A673 (cell line): ENCODE data around the gene SRSF9. TPM values are rescaled to one million over a fixed set of nuclear protein-coding genes. Genes with fewer than 3 reads are reported as not detected.

Experiments
- BruUV-seq: library from RNA; stranded (reverse); fragments of 400-500 nt; replicated peaks from 2 replicates; lab custom pipeline; 2021; lab: Mats Ljungman, UMichigan
- CTCF ChIA-PET: fragments of 300-600 bp; sonication (Branson Sonifier 250); formaldehyde crosslinking; loops from one replicate; lab custom pipeline; 2022; ENCODE audit warnings: antibody characterized with exemption; lab: Charles Lee
- POLR2A ChIA-PET: fragments of 300-600 bp; sonication (Branson Sonifier 250); formaldehyde crosslinking; loops from one replicate; lab custom pipeline; 2022; ENCODE audit warnings: antibody characterized with exemption; ENCODE audit not compliant: low non-redundant PET; lab: Charles Lee
- DNase-seq: peaks from one replicate; pipeline ENCODE4 v3.0.0-alpha.2; 2015; ENCODE audit warnings: low spot score
- H3K27ac ChIP-seq: fragments of 200-600 bp; sonication (generic); 2 replicates; pipeline ENCODE4 v1.5.1; 2016; ENCODE audit warnings: mixed run types, low read depth, mild to moderate bottlenecking, mixed read lengths, antibody characterized with exemption, low read length; ENCODE audit not compliant: poor library complexity, severe bottlenecking
- H3K27me3 ChIP-seq: fragments of 200-600 bp; sonication (generic); replicated peaks from 2 replicates; pipeline ENCODE4 v1.6.1; 2017; ENCODE audit warnings: mixed run types, low read depth, mild to moderate bottlenecking, mixed read lengths, antibody characterized with exemption, low read length; ENCODE audit not compliant: insufficient read depth, poor library complexity
- H3K36me3 ChIP-seq: fragments of 200-600 bp; sonication (generic); 2 replicates; pipeline ENCODE4 v1.6.1; 2016; ENCODE audit warnings: mixed run types, mild to moderate bottlenecking, mixed read lengths, antibody characterized with exemption, low read length; ENCODE audit not compliant: insufficient read depth, poor library complexity, severe bottlenecking
- H3K4me1 ChIP-seq: fragments of 200-600 bp; sonication (generic); 2 replicates; pipeline ENCODE4 v1.6.1; 2017; ENCODE audit warnings: mixed run types, mild to moderate bottlenecking, mixed read lengths, antibody characterized with exemption, low read length; ENCODE audit not compliant: insufficient read depth, poor library complexity, severe bottlenecking
- H3K4me3 ChIP-seq: fragments of 200-600 bp; sonication (generic); 2 replicates; pipeline ENCODE4 v1.5.1; 2016; ENCODE audit warnings: low read depth, mixed run types, mild to moderate bottlenecking, mixed read lengths, low read length; ENCODE audit not compliant: poor library complexity, severe bottlenecking
- H3K9me3 ChIP-seq: fragments of 200-600 bp; sonication (generic); 2 replicates; pipeline ENCODE4 v1.6.1; 2016; ENCODE audit warnings: mixed run types, low read depth, mild to moderate bottlenecking, mixed read lengths, antibody characterized with exemption, low read length; ENCODE audit not compliant: poor library complexity, severe bottlenecking
- CTCF ChIP-seq: fragments of 300-800, 200-600 bp; sonication (generic); conservative IDR thresholded peaks from 2 replicates; pipeline ENCODE4 v1.5.1; 2017; ENCODE audit warnings: low read depth, mild to moderate bottlenecking, antibody characterized with exemption, low read length, moderate library complexity, mixed read lengths
- EZH2 ChIP-seq: fragments of 200-600 bp; sonication (generic); IDR thresholded peaks from 2 replicates; pipeline ENCODE4 v1.6.1; 2017; ENCODE audit warnings: borderline replicate concordance, low read depth, mild to moderate bottlenecking, mixed read lengths, antibody characterized with exemption, low read length; ENCODE audit not compliant: poor library complexity, severe bottlenecking
- intact Hi-C: fragments of 100-400 bp; cut with micrococcal nuclease; formaldehyde crosslinking; loops from one replicate; pipeline ENCODE4 v1.10.0; 2022; ENCODE audit not compliant: unreplicated experiment
- total RNA-seq: library from RNA; stranded (reverse); gene quantifications from 2 replicates; pipeline ENCODE4 v1.2.3, GENCODE V29; 2021

SRSF9 gene
- total RNA-seq, 1 experiment from 2014 or later = 328 TPM

GRCh38 chr12:120468821-120469449 lies 613 bp downstream of the SRSF9 start:
- TF ChIP-seq CTCF (peak; percentile 22; the same call in 1 of the 2 replicates), EZH2 (no peak)
- Histone ChIP-seq H3K4me3 (peak overlapping the region; percentile 92), H3K36me3 (peaks cover 36% of the 10 kb centered on the region), H3K27me3 (no peaks in the 10 kb centered on the region), H3K4me1 (peaks cover 15% of the 10 kb centered on the region), H3K27ac (peak overlapping the region; percentile 94), H3K9me3 (no peaks in the 10 kb centered on the region)
- intact Hi-C loops = loop anchor here (2.0 kb wide), 1 partner anchor 28 kb away; the partner anchor contains the start of gene DYNLL1
- peak; percentile 25 for DNase-seq
- BruUV-seq = no TSS peak
- ChIA-PET POLR2A (interaction anchor here (0.6 kb wide), 1 partner anchor 60 kb away, joined by 3 read pairs; the partner anchor contains the start of gene COQ5), CTCF (no interaction called here)

- Histone ChIP-seq H3K27me3 (no peaks in the 10 kb centered on the region), H3K36me3 (peaks cover 42% of the 10 kb centered on the region), H3K27ac (peak overlapping the region; percentile 94), H3K4me1 (peaks cover 15% of the 10 kb centered on the region), H3K9me3 (no peaks in the 10 kb centered on the region), H3K4me3 (peak overlapping the region; percentile 92)
- TF ChIP-seq EZH2 (no peak), CTCF (no peak)
- DNase-seq = peak; percentile 32
- TSS peak; percentile 49 for BruUV-seq
- intact Hi-C loops = loop anchor here (2.0 kb wide), 1 partner anchor 28 kb away; the partner anchor contains the start of gene DYNLL1
- ChIA-PET CTCF (no interaction called here), POLR2A (interaction anchor here (0.6 kb wide), 1 partner anchor 61 kb away, joined by 3 read pairs; the partner anchor contains the start of gene COQ5)
Observed at GRCh38 chr12:120468325-120468820, 1.2 kb downstream of the SRSF9 start.

- TF ChIP-seq EZH2 (no peak), CTCF (no peak)
- ChIA-PET CTCF (no interaction called here), POLR2A (interaction anchor here (0.6 kb wide), 1 partner anchor 9 kb away, joined by 4 read pairs; no protein-coding TSS in a partner anchor)
- no peaks in the 10 kb centered on the region for H3K27me3 ChIP-seq
- H3K4me1 ChIP-seq = peaks cover 12% of the 10 kb centered on the region
- H3K36me3 ChIP-seq = peaks cover 51% of the 10 kb centered on the region
- no peaks in the 10 kb centered on the region for H3K9me3 ChIP-seq
- intact Hi-C loops = no loop called here
- BruUV-seq = no TSS peak
- DNase-seq = no peak
- H3K27ac ChIP-seq = no peak overlapping the region
- H3K4me3 ChIP-seq = no peak overlapping the region
Observed at GRCh38 chr12:120467439-120467838, 2.1 kb downstream of the SRSF9 start.
